GM18499 (cell line): ENCODE data around the gene SELENOH.
A peak's percentile ranks its signal among the peaks of the same experiment; 100 is the strongest.

ENCODE experiments used
- ATAC-seq: cut with Tn5 transposase; IDR thresholded peaks from one replicate; pipeline ENCODE4 v1.9.1; 2021; ENCODE audit warnings: moderate number of reproducible peaks; ENCODE audit not compliant: insufficient read depth, unreplicated experiment

Gene SELENOH

GRCh38 chr11:57745206-57745605, 3.9 kb downstream of the SELENOH start:
- no peak for ATAC-seq

- ATAC-seq = no peak
These were observed 5.6 kb downstream of the SELENOH start for GRCh38 chr11:57746920-57747319.

GRCh38 chr11:57751176-57751575, 9.9 kb downstream of the SELENOH start:
- no peak for ATAC-seq

- no peak for ATAC-seq
These were observed 10.5 kb downstream of the SELENOH start, which contains the start of gene BTBD18 for GRCh38 chr11:57751676-57752253. Gene BTBD18, minus strand, starts transcription at chr11:57751819. Its CDS starts 631 bp downstream, at chr11:57751188.

GRCh38 chr11:57752954-57753353, 11.7 kb downstream of the SELENOH start:
- no peak for ATAC-seq

GRCh38 chr11:57758174-57758573, 16.9 kb downstream of the SELENOH start:
- ATAC-seq = no peak

- peak; percentile 90 for ATAC-seq
These were observed 20.3 kb downstream of the SELENOH start, which contains the start of gene CTNND1 for GRCh38 chr11:57761301-57762234. Gene CTNND1, plus strand, starts transcription at chr11:57761802. Its CDS starts 29,677 bp downstream, at chr11:57791479.

GRCh38 chr11:57762235-57762861, 21.1 kb downstream of the SELENOH start:
- no peak for ATAC-seq

GRCh38 chr11:57763568-57763967, 22.3 kb downstream of the SELENOH start:
- no peak for ATAC-seq

GRCh38 chr11:57764021-57764420, 22.7 kb downstream of the SELENOH start:
- no peak for ATAC-seq

- ATAC-seq = no peak
These were observed 23.3 kb downstream of the SELENOH start for GRCh38 chr11:57764566-57764965.

GRCh38 chr11:57764972-57765371, 23.7 kb downstream of the SELENOH start:
- ATAC-seq = no peak

- ATAC-seq = no peak
These were observed 29.5 kb downstream of the SELENOH start for GRCh38 chr11:57770793-57771192.

- ATAC-seq = no peak
These were observed 30.1 kb downstream of the SELENOH start for GRCh38 chr11:57771365-57771764.

GRCh38 chr11:57772562-57772961, 31.3 kb downstream of the SELENOH start:
- ATAC-seq = no peak

GRCh38 chr11:57773026-57773598, 31.8 kb downstream of the SELENOH start:
- ATAC-seq = no peak

- ATAC-seq = no peak
These were observed 34.2 kb downstream of the SELENOH start for GRCh38 chr11:57775491-57775890.

- no peak for ATAC-seq
These were observed 34.8 kb downstream of the SELENOH start for GRCh38 chr11:57776031-57776521.

- ATAC-seq = no peak
These were observed 35.4 kb downstream of the SELENOH start for GRCh38 chr11:57776577-57777210.

- ATAC-seq = no peak
These were observed 36.7 kb downstream of the SELENOH start for GRCh38 chr11:57777969-57778317.
